ENCODE data around the gene EPB41L4A. TPM values are rescaled to one million over a fixed set of nuclear protein-coding genes. Genes with fewer than 3 reads are reported as not detected.
A peak's percentile ranks its signal among the peaks of the same experiment; 100 is the strongest.

Gene EPB41L4A
- polyA plus RNA-seq, 1 donor from 2014 or later = 7.4 TPM

- Histone ChIP-seq H3F3A (ENCODE audit: insufficient read depth, low read length, poor library complexity, severe bottlenecking) (peaks cover 3% of the 10 kb centered on the region), H3K79me2 (replicated peaks; ENCODE audit: insufficient read depth, low read length) (peaks cover 11% of the 10 kb centered on the region), H3K27me3 (ENCODE audit: insufficient read depth, low read depth, low read length) (peaks cover 20% of the 10 kb centered on the region), H3K4me2 (ENCODE audit: low read length) (peak overlapping the region; percentile 59), H4K20me1 (ENCODE audit: insufficient read depth) (no peaks in the 10 kb centered on the region), H3K36me3 (ENCODE audit: insufficient read depth, low read length) (no peaks in the 10 kb centered on the region), H3K4me3 (ENCODE audit: low read length) (peak overlapping the region; percentile 88), H3K27ac (ENCODE audit: low read length) (no peak overlapping the region), H3K9ac (ENCODE audit: low read length) (peak overlapping the region; percentile 62), H2AFZ (ENCODE audit: low read depth, low read length) (no peak overlapping the region), H3K9me2 (ENCODE audit: insufficient read depth, low read length) (no peaks in the 10 kb centered on the region), H3K9me3 (ENCODE audit: low read length) (no peaks in the 10 kb centered on the region)
- no peak for TF ChIP-seq TAF1 (IDR thresholded peaks at IDR 0.05; ENCODE audit: low read depth)
- TF ChIP-seq MXI1 (conservative IDR thresholded peaks at IDR 0.05; ENCODE audit: poor library complexity, severe bottlenecking) = peak; percentile 1
These were observed 982 bp downstream of the EPB41L4A start for GRCh38 chr5:112417931-112418658.

DNA sequence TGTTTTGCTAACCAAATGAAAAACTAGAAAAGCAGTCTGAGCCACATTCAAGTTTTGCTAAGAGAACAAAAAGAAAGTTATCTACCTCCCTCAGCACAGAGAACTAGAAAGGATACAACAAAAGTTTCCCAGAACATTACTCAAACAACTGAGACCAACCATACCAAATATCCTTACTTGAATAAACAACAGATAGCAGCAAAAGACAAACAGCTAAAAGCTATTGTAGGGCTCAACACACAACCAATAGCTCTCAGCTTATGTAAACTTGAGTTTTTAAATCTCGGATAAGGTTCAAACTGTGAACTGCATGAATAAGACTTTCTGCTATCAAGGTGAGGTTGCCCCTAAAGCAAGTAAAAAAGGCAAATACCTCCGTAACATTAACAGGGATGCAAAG lies 3.5 kb downstream of the EPB41L4A start:
- H3K79me2 ChIP-seq (replicated peaks; ENCODE audit: insufficient read depth, low read length) = peaks cover 11% of the 10 kb centered on the region
- no peak overlapping the region for H2AFZ ChIP-seq (ENCODE audit: low read depth, low read length)
- H3K9me3 ChIP-seq (ENCODE audit: low read length) = no peaks in the 10 kb centered on the region
- no peaks in the 10 kb centered on the region for H4K20me1 ChIP-seq (ENCODE audit: insufficient read depth)
- no peak overlapping the region for H3K9ac ChIP-seq (ENCODE audit: low read length)
- TF ChIP-seq RAD21 (conservative IDR thresholded peaks at IDR 0.05) = no peak
- no peak overlapping the region for H3K4me3 ChIP-seq (ENCODE audit: low read length)
- no peak overlapping the region for H3K4me2 ChIP-seq (ENCODE audit: low read length)
- H3K27ac ChIP-seq (ENCODE audit: low read length) = no peak overlapping the region
- H3K36me3 ChIP-seq (ENCODE audit: insufficient read depth, low read length) = no peaks in the 10 kb centered on the region
- no peaks in the 10 kb centered on the region for H3K9me2 ChIP-seq (ENCODE audit: insufficient read depth, low read length)
- no peaks in the 10 kb centered on the region for H3F3A ChIP-seq (ENCODE audit: insufficient read depth, low read length, poor library complexity, severe bottlenecking)
- H3K27me3 ChIP-seq (ENCODE audit: insufficient read depth, low read depth, low read length) = peaks cover 20% of the 10 kb centered on the region

GRCh38 chr5:112413611-112414010 lies 5.5 kb downstream of the EPB41L4A start:
- no peak overlapping the region for H3K9ac ChIP-seq (ENCODE audit: low read length)
- H3K9me2 ChIP-seq (ENCODE audit: insufficient read depth, low read length) = no peaks in the 10 kb centered on the region
- peak; percentile 44 for TF ChIP-seq EP300 (conservative IDR thresholded peaks at IDR 0.05; ENCODE audit: poor library complexity, severe bottlenecking)
- TF ChIP-seq, protein P1, sequence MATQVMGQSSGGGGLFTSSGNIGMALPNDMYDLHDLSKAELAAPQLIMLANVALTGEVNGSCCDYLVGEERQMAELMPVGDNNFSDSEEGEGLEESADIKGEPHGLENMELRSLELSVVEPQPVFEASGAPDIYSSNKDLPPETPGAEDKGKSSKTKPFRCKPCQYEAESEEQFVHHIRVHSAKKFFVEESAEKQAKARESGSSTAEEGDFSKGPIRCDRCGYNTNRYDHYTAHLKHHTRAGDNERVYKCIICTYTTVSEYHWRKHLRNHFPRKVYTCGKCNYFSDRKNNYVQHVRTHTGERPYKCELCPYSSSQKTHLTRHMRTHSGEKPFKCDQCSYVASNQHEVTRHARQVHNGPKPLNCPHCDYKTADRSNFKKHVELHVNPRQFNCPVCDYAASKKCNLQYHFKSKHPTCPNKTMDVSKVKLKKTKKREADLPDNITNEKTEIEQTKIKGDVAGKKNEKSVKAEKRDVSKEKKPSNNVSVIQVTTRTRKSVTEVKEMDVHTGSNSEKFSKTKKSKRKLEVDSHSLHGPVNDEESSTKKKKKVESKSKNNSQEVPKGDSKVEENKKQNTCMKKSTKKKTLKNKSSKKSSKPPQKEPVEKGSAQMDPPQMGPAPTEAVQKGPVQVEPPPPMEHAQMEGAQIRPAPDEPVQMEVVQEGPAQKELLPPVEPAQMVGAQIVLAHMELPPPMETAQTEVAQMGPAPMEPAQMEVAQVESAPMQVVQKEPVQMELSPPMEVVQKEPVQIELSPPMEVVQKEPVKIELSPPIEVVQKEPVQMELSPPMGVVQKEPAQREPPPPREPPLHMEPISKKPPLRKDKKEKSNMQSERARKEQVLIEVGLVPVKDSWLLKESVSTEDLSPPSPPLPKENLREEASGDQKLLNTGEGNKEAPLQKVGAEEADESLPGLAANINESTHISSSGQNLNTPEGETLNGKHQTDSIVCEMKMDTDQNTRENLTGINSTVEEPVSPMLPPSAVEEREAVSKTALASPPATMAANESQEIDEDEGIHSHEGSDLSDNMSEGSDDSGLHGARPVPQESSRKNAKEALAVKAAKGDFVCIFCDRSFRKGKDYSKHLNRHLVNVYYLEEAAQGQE (IDR thresholded peaks at IDR 0.05; ENCODE audit: borderline replicate concordance) = no peak
- H3F3A ChIP-seq (ENCODE audit: insufficient read depth, low read length, poor library complexity, severe bottlenecking) = no peaks in the 10 kb centered on the region
- H3K36me3 ChIP-seq (ENCODE audit: insufficient read depth, low read length) = no peaks in the 10 kb centered on the region
- H3K4me3 ChIP-seq (ENCODE audit: low read length) = peak overlapping the region; percentile 19
- no peaks in the 10 kb centered on the region for H4K20me1 ChIP-seq (ENCODE audit: insufficient read depth)
- peak overlapping the region; percentile 16 for H3K27ac ChIP-seq (ENCODE audit: low read length)
- peaks cover 9% of the 10 kb centered on the region for H3K27me3 ChIP-seq (ENCODE audit: insufficient read depth, low read depth, low read length)
- peak overlapping the region; percentile 28 for H3K4me2 ChIP-seq (ENCODE audit: low read length)
- H3K79me2 ChIP-seq (replicated peaks; ENCODE audit: insufficient read depth, low read length) = peaks cover 11% of the 10 kb centered on the region
- H2AFZ ChIP-seq (ENCODE audit: low read depth, low read length) = no peak overlapping the region
- H3K9me3 ChIP-seq (ENCODE audit: low read length) = no peaks in the 10 kb centered on the region

GRCh38 chr5:112412346-112412745 lies 6.7 kb downstream of the EPB41L4A start:
- H3K27me3 ChIP-seq (ENCODE audit: insufficient read depth, low read depth, low read length) = no peaks in the 10 kb centered on the region
- no peak overlapping the region for H3K4me2 ChIP-seq (ENCODE audit: low read length)
- H3K27ac ChIP-seq (ENCODE audit: low read length) = no peak overlapping the region
- H3K79me2 ChIP-seq (replicated peaks; ENCODE audit: insufficient read depth, low read length) = peaks cover 11% of the 10 kb centered on the region
- no peaks in the 10 kb centered on the region for H4K20me1 ChIP-seq (ENCODE audit: insufficient read depth)
- no peaks in the 10 kb centered on the region for H3K36me3 ChIP-seq (ENCODE audit: insufficient read depth, low read length)
- H3K9ac ChIP-seq (ENCODE audit: low read length) = no peak overlapping the region
- H3F3A ChIP-seq (ENCODE audit: insufficient read depth, low read length, poor library complexity, severe bottlenecking) = no peaks in the 10 kb centered on the region
- no peaks in the 10 kb centered on the region for H3K9me3 ChIP-seq (ENCODE audit: low read length)
- no peak overlapping the region for H2AFZ ChIP-seq (ENCODE audit: low read depth, low read length)
- no peak overlapping the region for H3K4me3 ChIP-seq (ENCODE audit: low read length)
- TF ChIP-seq RAD21 (conservative IDR thresholded peaks at IDR 0.05) (no peak), CTCF (IDR thresholded peaks at IDR 0.05; ENCODE audit: poor library complexity, severe bottlenecking) (no peak)
- no peaks in the 10 kb centered on the region for H3K9me2 ChIP-seq (ENCODE audit: insufficient read depth, low read length)

All from neural cell (in vitro differentiated cells).